ENCODE results near the gene ADCY10. TPM values are rescaled to one million over a fixed set of nuclear protein-coding genes. Genes with fewer than 3 reads are reported as not detected.

Gene ADCY10
- total and polyA plus RNA-seq, 7 experiments from 2014 or later = 0.19 to 1.3 (median 0.43) TPM; not detected in 2

DNA sequence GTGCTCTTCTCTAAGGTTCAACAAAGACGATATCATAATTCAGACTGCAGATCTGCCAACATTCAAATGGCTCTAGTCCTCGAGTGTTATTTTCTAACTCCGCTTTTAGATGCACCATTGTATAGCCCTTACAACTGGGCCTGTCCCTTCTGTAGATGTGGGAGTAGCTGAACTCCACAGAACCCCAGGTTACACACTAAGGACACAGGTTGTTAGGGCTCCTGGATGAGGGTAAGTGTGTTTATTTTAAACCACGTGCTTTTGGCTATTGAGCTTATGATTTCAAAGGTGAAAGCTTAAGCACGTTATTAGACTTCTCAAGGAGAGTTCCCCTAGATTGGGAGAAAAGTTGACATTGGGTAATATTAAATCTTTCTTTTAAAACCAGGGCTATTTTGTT lies 127.4 kb downstream of the ADCY10 start:
- Histone ChIP-seq H3K4me3 (ENCODE audit: low read length) (no peak overlapping the region), H3K27ac (ENCODE audit: low read depth, low read length) (no peak overlapping the region), H3K9me3 (ENCODE audit: control insufficient read depth in 2 of 3, low read length in 3 of 3) (no peaks in the 10 kb centered on the region), H3K36me3 (ENCODE audit: control insufficient read depth in 2 of 3, insufficient read depth in 3 of 3, low read length in 3 of 3) (no peaks in the 10 kb centered on the region), H3K4me1 (ENCODE audit: control insufficient read depth in 2 of 2, insufficient read depth in 2 of 2, low read length in 2 of 2) (no peaks in the 10 kb centered on the region), H3K27me3 (ENCODE audit: control insufficient read depth in 2 of 2, insufficient read depth in 2 of 2, low read length in 2 of 2) (no peaks in the 10 kb centered on the region)
- DNase-seq = no peak
- Mint-ChIP-seq H3K36me3 (peaks cover 11 to 37% (median 31%) of the 10 kb centered on the region in 5 donors), H3K27ac (no peak overlapping the region), H3K27me3 (no peaks in the 10 kb centered on the region), H3K4me1 (peaks cover 0 to 6% (median 0%) of the 10 kb centered on the region in 7 donors), H3K9me3 (peaks cover 0 to 5% (median 0%) of the 10 kb centered on the region in 11 donors), H3K4me3 (no peak overlapping the region)
- ChIA-PET POLR2A (no interaction called here), CTCF (no interaction called here)
- ATAC-seq = no peak
- intact Hi-C loops (cut with micrococcal nuclease) = no loop called here

- Histone ChIP-seq H3K36me3 (ENCODE audit: control insufficient read depth in 2 of 3, insufficient read depth in 3 of 3, low read length in 3 of 3) (no peaks in the 10 kb centered on the region), H3K9me3 (ENCODE audit: control insufficient read depth in 2 of 3, low read length in 3 of 3) (no peaks in the 10 kb centered on the region), H3K27me3 (ENCODE audit: control insufficient read depth in 2 of 2, insufficient read depth in 2 of 2, low read length in 2 of 2) (no peaks in the 10 kb centered on the region), H3K27ac (ENCODE audit: low read depth, low read length) (no peak overlapping the region), H3K4me3 (ENCODE audit: low read length) (no peak overlapping the region), H3K4me1 (ENCODE audit: control insufficient read depth in 2 of 2, insufficient read depth in 2 of 2, low read length in 2 of 2) (no peaks in the 10 kb centered on the region)
- ChIA-PET POLR2A (no interaction called here), CTCF (no interaction called here)
- intact Hi-C loops (cut with micrococcal nuclease) = no loop called here
- peaks cover 17 to 50% (median 38%) of the 10 kb centered on the region in 5 donors for H3K36me3 Mint-ChIP-seq
- peaks cover 0 to 19% (median 2%) of the 10 kb centered on the region in 11 donors for H3K9me3 Mint-ChIP-seq
- DNase-seq (no peak), ATAC-seq (no peak)
- no peak overlapping the region for H3K4me3 Mint-ChIP-seq
- H3K4me1 Mint-ChIP-seq = peaks cover 0 to 6% (median 0%) of the 10 kb centered on the region in 7 donors
- no peaks in the 10 kb centered on the region for H3K27me3 Mint-ChIP-seq
- no peak overlapping the region for H3K27ac Mint-ChIP-seq
Measured at GRCh38 chr1:167784876-167785550, 128.9 kb downstream of the ADCY10 start.

DNA sequence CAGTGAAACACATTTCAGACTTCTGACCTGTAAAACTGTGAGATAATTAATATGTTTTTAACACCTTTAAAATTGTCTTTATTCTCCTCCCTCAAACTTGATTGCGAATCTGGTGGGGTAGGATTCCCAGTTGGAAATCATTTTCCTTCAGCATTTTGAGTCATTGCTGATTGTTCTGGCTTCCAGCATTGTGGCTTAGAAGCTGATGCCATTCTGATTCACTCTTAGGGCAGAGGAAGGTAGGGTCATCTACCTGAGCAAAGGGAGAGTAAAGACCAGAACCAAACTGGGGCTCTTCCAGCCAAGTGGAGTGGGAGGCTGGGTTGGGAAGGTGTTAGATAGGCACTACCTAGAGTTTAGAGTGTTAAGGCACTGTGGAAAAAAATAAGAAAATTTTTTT lies 131.0 kb downstream of the ADCY10 start:
- ChIA-PET CTCF (no interaction called here), POLR2A (no interaction called here)
- Histone ChIP-seq H3K4me1 (ENCODE audit: control insufficient read depth in 2 of 2, insufficient read depth in 2 of 2, low read length in 2 of 2) (no peaks in the 10 kb centered on the region), H3K27ac (ENCODE audit: low read depth, low read length) (no peak overlapping the region), H3K4me3 (ENCODE audit: low read length) (no peak overlapping the region), H3K36me3 (ENCODE audit: control insufficient read depth in 2 of 3, insufficient read depth in 3 of 3, low read length in 3 of 3) (no peaks in the 10 kb centered on the region), H3K9me3 (ENCODE audit: control insufficient read depth in 2 of 3, low read length in 3 of 3) (no peaks in the 10 kb centered on the region), H3K27me3 (ENCODE audit: control insufficient read depth in 2 of 2, insufficient read depth in 2 of 2, low read length in 2 of 2) (no peaks in the 10 kb centered on the region)
- no peak overlapping the region for H3K4me3 Mint-ChIP-seq
- intact Hi-C loops (cut with micrococcal nuclease) = no loop called here
- H3K9me3 Mint-ChIP-seq = peaks cover 0 to 30% (median 5%) of the 10 kb centered on the region in 11 donors
- peaks cover 0 to 6% (median 0%) of the 10 kb centered on the region in 7 donors for H3K4me1 Mint-ChIP-seq
- ATAC-seq (no peak), DNase-seq (no peak)
- no peak overlapping the region for H3K27ac Mint-ChIP-seq
- H3K36me3 Mint-ChIP-seq = peaks cover 22 to 52% (median 41%) of the 10 kb centered on the region in 5 donors
- H3K27me3 Mint-ChIP-seq = no peaks in the 10 kb centered on the region

- Histone ChIP-seq H3K4me3 (ENCODE audit: low read length) (no peak overlapping the region), H3K27me3 (ENCODE audit: control insufficient read depth in 2 of 2, insufficient read depth in 2 of 2, low read length in 2 of 2) (no peaks in the 10 kb centered on the region), H3K4me1 (ENCODE audit: control insufficient read depth in 2 of 2, insufficient read depth in 2 of 2, low read length in 2 of 2) (peaks cover 0 to 7% of the 10 kb centered on the region in 2 donors), H3K9me3 (ENCODE audit: control insufficient read depth in 2 of 3, low read length in 3 of 3) (no peaks in the 10 kb centered on the region), H3K36me3 (ENCODE audit: control insufficient read depth in 2 of 3, insufficient read depth in 3 of 3, low read length in 3 of 3) (no peaks in the 10 kb centered on the region), H3K27ac (ENCODE audit: low read depth, low read length) (no peak overlapping the region)
- CTCF ChIA-PET = no interaction called here
- Mint-ChIP-seq H3K9me3 (peaks cover 0 to 30% (median 5%) of the 10 kb centered on the region in 11 donors), H3K4me1 (peaks cover 5 to 16% (median 10%) of the 10 kb centered on the region in 7 donors), H3K27ac (no peak overlapping the region), H3K4me3 (no peak overlapping the region), H3K36me3 (peaks cover 23 to 48% (median 39%) of the 10 kb centered on the region in 5 donors), H3K27me3 (no peaks in the 10 kb centered on the region)
- no peak for DNase-seq
- intact Hi-C loops (cut with micrococcal nuclease) = no loop called here
- POLR2A ChIA-PET = no interaction called here
- ATAC-seq = no peak
Measured at GRCh38 chr1:167781558-167781957, 132.4 kb downstream of the ADCY10 start.

GRCh38 chr1:167777269-167777650 lies 136.7 kb downstream of the ADCY10 start:
- no peak for DNase-seq
- Histone ChIP-seq H3K9me3 (ENCODE audit: control insufficient read depth in 2 of 3, low read length in 3 of 3) (no peaks in the 10 kb centered on the region), H3K4me3 (ENCODE audit: low read length) (no peak overlapping the region), H3K4me1 (ENCODE audit: control insufficient read depth in 2 of 2, insufficient read depth in 2 of 2, low read length in 2 of 2) (peaks cover 0 to 8% of the 10 kb centered on the region in 2 donors), H3K27me3 (ENCODE audit: control insufficient read depth in 2 of 2, insufficient read depth in 2 of 2, low read length in 2 of 2) (no peaks in the 10 kb centered on the region), H3K27ac (ENCODE audit: low read depth, low read length) (no peak overlapping the region), H3K36me3 (ENCODE audit: control insufficient read depth in 2 of 3, insufficient read depth in 3 of 3, low read length in 3 of 3) (no peaks in the 10 kb centered on the region)
- Mint-ChIP-seq H3K4me1 (peaks cover 7 to 27% (median 15%) of the 10 kb centered on the region in 7 donors), H3K27me3 (no peaks in the 10 kb centered on the region), H3K4me3 (peak overlapping the region in 3 of 10 donors; percentile 8 to 33 (median 26)), H3K27ac (peak overlapping the region; percentile 32 to 87 (median 62)), H3K36me3 (peaks cover 23 to 52% (median 49%) of the 10 kb centered on the region in 5 donors), H3K9me3 (peaks cover 0 to 30% (median 5%) of the 10 kb centered on the region in 11 donors)
- no peak for ATAC-seq
- POLR2A ChIA-PET = no interaction called here
- intact Hi-C loops (cut with micrococcal nuclease) = no loop called here
- CTCF ChIA-PET = no interaction called here

- Histone ChIP-seq H3K4me3 (ENCODE audit: low read length) (no peak overlapping the region), H3K27ac (ENCODE audit: low read depth, low read length) (no peak overlapping the region), H3K36me3 (ENCODE audit: control insufficient read depth in 2 of 3, insufficient read depth in 3 of 3, low read length in 3 of 3) (peaks cover 0 to 2% (median 0%) of the 10 kb centered on the region in 3 experiments), H3K27me3 (ENCODE audit: control insufficient read depth in 2 of 2, insufficient read depth in 2 of 2, low read length in 2 of 2) (no peaks in the 10 kb centered on the region), H3K4me1 (ENCODE audit: control insufficient read depth in 2 of 2, insufficient read depth in 2 of 2, low read length in 2 of 2) (peaks cover 0 to 8% of the 10 kb centered on the region in 2 donors), H3K9me3 (ENCODE audit: control insufficient read depth in 2 of 3, low read length in 3 of 3) (no peaks in the 10 kb centered on the region)
- peaks cover 0 to 27% (median 5%) of the 10 kb centered on the region in 11 donors for H3K9me3 Mint-ChIP-seq
- no peak for DNase-seq
- no peaks in the 10 kb centered on the region for H3K27me3 Mint-ChIP-seq
- POLR2A ChIA-PET = interaction anchor here (0.6 kb wide), 1 partner anchor 124 kb away, joined by 3 read pairs; no protein-coding TSS in a partner anchor
- H3K4me1 Mint-ChIP-seq = peaks cover 7 to 27% (median 15%) of the 10 kb centered on the region in 7 donors
- intact Hi-C loops (cut with micrococcal nuclease) = no loop called here
- H3K27ac Mint-ChIP-seq = peak overlapping the region; percentile 42 to 87 (median 66)
- peak overlapping the region in 3 of 10 donors; percentile 8 to 33 (median 26) for H3K4me3 Mint-ChIP-seq
- peaks cover 23 to 53% (median 46%) of the 10 kb centered on the region in 5 donors for H3K36me3 Mint-ChIP-seq
- ATAC-seq = no peak
- CTCF ChIA-PET = no interaction called here
Measured at GRCh38 chr1:167776616-167777268, 137.2 kb downstream of the ADCY10 start.
